ENCODE results near the gene ANO4. TPM values are rescaled to one million over a fixed set of nuclear protein-coding genes. Genes with fewer than 3 reads are reported as not detected.

Gene ANO4
- total RNA-seq, 1 donor from 2014 or later: not detected

GRCh38 chr12:101110866-101111265, 316.3 kb downstream of the ANO4 start:
- no peaks in the 10 kb centered on the region for H3K27me3 Mint-ChIP-seq
- H3K36me3 Mint-ChIP-seq (ENCODE audit: low read depth): no peaks in the 10 kb centered on the region
- H3K4me1 Mint-ChIP-seq: no peaks in the 10 kb centered on the region
- CTCF ChIA-PET: no interaction called here
- H3K9me3 Mint-ChIP-seq: no peaks in the 10 kb centered on the region
- intact Hi-C loops (cut with micrococcal nuclease): no loop called here
- H3K27ac Mint-ChIP-seq: no peak overlapping the region
- no peak overlapping the region for H3K4me3 Mint-ChIP-seq
- ATAC-seq (ENCODE audit: low read depth) (no peak), DNase-seq (no peak)
- POLR2A ChIA-PET: no interaction called here
- TF ChIP-seq CTCF (IDR thresholded peaks at IDR 0.05): no peak

GRCh38 chr12:101111441-101111840, 316.9 kb downstream of the ANO4 start:
- H3K4me1 Mint-ChIP-seq: no peaks in the 10 kb centered on the region
- H3K36me3 Mint-ChIP-seq (ENCODE audit: low read depth): no peaks in the 10 kb centered on the region
- no peak overlapping the region for H3K27ac Mint-ChIP-seq
- ChIA-PET CTCF (no interaction called here), POLR2A (no interaction called here)
- H3K9me3 Mint-ChIP-seq: no peaks in the 10 kb centered on the region
- H3K27me3 Mint-ChIP-seq: no peaks in the 10 kb centered on the region
- DNase-seq (no peak), ATAC-seq (ENCODE audit: low read depth) (no peak)
- intact Hi-C loops (cut with micrococcal nuclease): no loop called here
- H3K4me3 Mint-ChIP-seq: no peak overlapping the region
- no peak for TF ChIP-seq CTCF (IDR thresholded peaks at IDR 0.05)

DNA sequence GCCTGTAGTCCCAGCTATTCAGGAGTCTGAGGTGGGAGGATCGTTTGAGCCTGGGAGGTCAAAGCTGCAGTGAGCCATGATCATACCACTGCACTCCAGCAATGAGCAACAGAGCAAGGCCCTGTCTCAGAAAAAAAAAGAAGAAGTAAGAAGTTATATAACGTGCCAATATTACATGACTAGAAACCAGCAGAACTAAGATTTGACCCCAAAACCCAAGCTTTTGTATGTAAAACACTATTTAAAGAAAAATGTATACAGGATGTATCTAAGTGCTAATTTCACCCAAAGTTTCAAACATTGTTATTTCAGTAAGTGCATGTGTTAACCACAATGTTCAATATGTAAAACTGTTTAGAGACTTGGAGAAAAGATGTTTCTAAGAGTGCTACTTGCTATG, 320.8 kb downstream of the ANO4 start:
- intact Hi-C loops (cut with micrococcal nuclease): no loop called here
- H3K36me3 Mint-ChIP-seq (ENCODE audit: low read depth): no peaks in the 10 kb centered on the region
- TF ChIP-seq CTCF (IDR thresholded peaks at IDR 0.05): no peak
- POLR2A ChIA-PET: no interaction called here
- H3K27ac Mint-ChIP-seq: no peak overlapping the region
- CTCF ChIA-PET: no interaction called here
- H3K9me3 Mint-ChIP-seq: no peaks in the 10 kb centered on the region
- no peak overlapping the region for H3K4me3 Mint-ChIP-seq
- H3K27me3 Mint-ChIP-seq: no peaks in the 10 kb centered on the region
- no peak for ATAC-seq (ENCODE audit: low read depth)
- DNase-seq: no peak
- H3K4me1 Mint-ChIP-seq: no peaks in the 10 kb centered on the region

DNA sequence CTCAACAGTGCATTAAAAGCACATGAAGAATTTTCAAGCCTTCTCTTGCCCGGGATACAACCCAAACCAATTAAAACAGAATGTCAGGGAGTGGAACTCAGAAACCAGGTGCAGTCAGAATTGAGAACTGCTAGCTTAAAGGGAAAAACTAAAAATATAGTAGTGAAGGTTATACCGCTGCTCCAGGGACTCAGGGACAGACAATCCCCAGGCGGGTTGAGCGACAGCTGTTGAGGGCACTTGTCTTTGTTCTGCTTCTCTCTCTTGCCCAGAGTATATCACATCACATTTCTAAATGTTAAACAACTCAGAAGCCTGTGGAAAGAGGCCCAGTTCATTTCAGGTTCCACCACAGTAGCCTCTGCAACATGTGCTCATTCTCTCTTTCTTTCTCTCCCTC, 322.3 kb downstream of the ANO4 start:
- TF ChIP-seq CTCF (IDR thresholded peaks at IDR 0.05): no peak
- no peak for ATAC-seq (ENCODE audit: low read depth)

DNA sequence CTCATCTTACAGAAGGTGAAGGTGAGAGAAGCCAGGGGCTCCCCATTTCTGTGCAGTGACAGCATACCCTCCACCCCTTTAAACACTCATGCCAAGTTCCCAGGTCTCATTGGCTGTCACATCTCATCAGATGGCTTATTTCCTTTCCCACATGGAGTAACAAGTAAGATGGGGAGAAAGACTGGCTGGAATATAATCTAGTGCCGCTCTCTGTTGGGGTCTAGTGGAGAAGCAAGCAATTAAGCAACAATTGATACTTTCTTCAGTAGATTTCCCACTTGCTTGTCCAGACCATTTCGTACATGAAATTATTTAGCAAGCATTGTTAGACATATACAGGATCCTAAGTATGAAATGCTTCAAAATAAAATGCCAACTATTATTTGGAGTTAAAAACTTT, 323.3 kb downstream of the ANO4 start:
- no peak for TF ChIP-seq CTCF (IDR thresholded peaks at IDR 0.05)
- ATAC-seq (ENCODE audit: low read depth) (no peak), DNase-seq (no peak)
- H3K36me3 Mint-ChIP-seq (ENCODE audit: low read depth): no peaks in the 10 kb centered on the region
- H3K9me3 Mint-ChIP-seq: peaks cover 7% of the 10 kb centered on the region
- POLR2A ChIA-PET: no interaction called here
- H3K27me3 Mint-ChIP-seq: no peaks in the 10 kb centered on the region
- CTCF ChIA-PET: no interaction called here
- H3K27ac Mint-ChIP-seq: no peak overlapping the region
- intact Hi-C loops (cut with micrococcal nuclease): no loop called here
- no peak overlapping the region for H3K4me3 Mint-ChIP-seq
- H3K4me1 Mint-ChIP-seq: no peaks in the 10 kb centered on the region

More for the DNA sequence above, 322.3 kb downstream of the ANO4 start:
- POLR2A ChIA-PET: no interaction called here
- Mint-ChIP-seq H3K36me3 (ENCODE audit: low read depth) (no peaks in the 10 kb centered on the region), H3K4me3 (no peak overlapping the region), H3K27me3 (no peaks in the 10 kb centered on the region), H3K27ac (no peak overlapping the region), H3K4me1 (no peaks in the 10 kb centered on the region), H3K9me3 (peaks cover 4% of the 10 kb centered on the region)
- no peak for DNase-seq
- intact Hi-C loops (cut with micrococcal nuclease): no loop called here
- CTCF ChIA-PET: no interaction called here

All from activated B cell treated with CpG ODN at 0.5 μM for 24 hours (primary cell).